HCT116 (cell line): ENCODE data around the gene GSTA2.

Experiments used
- CTCF ChIP-seq, 3 experiments: fragments of 200-600 bp in 1 of 3; sonication (generic) in 1 of 3; IDR thresholded peaks in 2 of 3; conservative IDR thresholded peaks in 1 of 3; 2 replicates each; pipeline ENCODE4 v1.5.1; 2012 to 2017; ENCODE audit warnings: low read depth in 2 of 3, low read length in 2 of 3, antibody characterized with exemption in 1 of 3, borderline replicate concordance in 1 of 3, control low read depth in 1 of 3, mild to moderate bottlenecking in 1 of 3, mixed read lengths in 1 of 3, mixed run types in 1 of 3, moderate library complexity in 1 of 3; ENCODE audit not compliant: insufficient read depth in 1 of 3
- EZH2 ChIP-seq: fragments of 200-600 bp; sonication (generic); IDR thresholded peaks from 2 replicates; pipeline ENCODE4 v1.6.1; 2017; ENCODE audit warnings: antibody characterized with exemption, mixed run types
- POLR2A ChIP-seq: IDR thresholded peaks from 2 replicates; pipeline ENCODE4 v1.7.0; 2011; ENCODE audit warnings: borderline replicate concordance; ENCODE audit not compliant: insufficient read depth, insufficient read length; ENCODE audit errors: extremely low read depth
- POLR2AphosphoS5 ChIP-seq: IDR thresholded peaks from 2 replicates; pipeline ENCODE4 v1.6.1; 2011; ENCODE audit warnings: mild to moderate bottlenecking, low read depth, low read length, moderate library complexity
- RAD21 ChIP-seq: IDR thresholded peaks from 2 replicates; pipeline ENCODE4 v1.6.1; 2012; ENCODE audit warnings: low read depth, mild to moderate bottlenecking
- REST ChIP-seq: IDR thresholded peaks from 2 replicates; pipeline ENCODE4 v1.6.1; 2012; ENCODE audit warnings: low read depth
- SP1 ChIP-seq: IDR thresholded peaks from 2 replicates; pipeline ENCODE4 v1.6.1; 2012; ENCODE audit warnings: low read depth
- ZBTB33 ChIP-seq: IDR thresholded peaks from 2 replicates; pipeline ENCODE4 v1.6.1; 2011; ENCODE audit warnings: mild to moderate bottlenecking, low read length, moderate library complexity; ENCODE audit not compliant: insufficient replicate concordance; ENCODE audit errors: extremely low read depth
- ZFX ChIP-seq: fragments of 450-650 bp; IDR thresholded peaks from 2 replicates; pipeline ENCODE4 v1.6.1; 2017
- ZNF274 ChIP-seq: fragments of 200-500 bp; sonication (Bioruptor generic); IDR thresholded peaks from 2 replicates; pipeline ENCODE4 v1.6.1; 2014; ENCODE audit warnings: mild to moderate bottlenecking, low read depth, low read length, inconsistent platforms

- TF ChIP-seq EZH2 (no peak), CTCF (IDR thresholded peaks at IDR 0.05 in 2 of 3, conservative IDR thresholded peaks at IDR 0.05 in 1 of 3; ENCODE audit: borderline replicate concordance in 1 of 3, insufficient read depth in 1 of 3, low read depth in 2 of 3, low read length in 2 of 3) (no peak), POLR2A (no peak), ZNF274 (no peak), RAD21 (no peak), SP1 (no peak), POLR2AphosphoS5 (no peak), ZFX (no peak), REST (no peak), ZBTB33 (no peak)
Measured at GRCh38 chr6:52787917-52788316, 24.6 kb upstream of the GSTA2 start.
